Measurements from ENCODE around the gene ZMYND8. TPM values are rescaled to one million over a fixed set of nuclear protein-coding genes. Genes with fewer than 3 reads are reported as not detected.

ZMYND8 gene
- total and polyA plus RNA-seq, 2 of the 8 experiments (the other 6 are each of a cell fraction or from before 2014, with no cell fraction given) = 50.5 to 163 TPM

DNA sequence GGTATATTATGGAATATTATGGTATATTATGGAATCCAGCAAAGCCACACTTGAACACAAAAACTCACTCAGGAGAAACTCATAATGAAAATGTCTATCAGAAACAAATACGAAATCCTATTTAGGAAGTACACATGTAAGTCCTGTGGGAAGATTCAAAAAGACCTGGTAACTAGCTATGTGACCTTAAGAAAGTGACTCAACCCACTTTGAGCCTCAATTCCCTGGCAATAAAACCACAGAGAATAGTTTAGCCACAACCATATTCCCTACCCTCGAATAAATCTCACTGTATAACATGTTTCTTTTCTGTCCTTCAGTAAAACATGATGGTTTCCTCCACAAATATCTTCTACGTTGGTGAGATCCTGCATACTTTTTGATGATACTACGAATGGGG, 56.4 kb downstream of the ZMYND8 start:
- ChIA-PET POLR2A (ENCODE audit: partially characterized antibody) (interaction anchor here (0.6 to 1.1 kb wide), 4 partner anchors 9 to 73 kb away, joined by 3 read pairs; no protein-coding TSS in a partner anchor), CTCF (ENCODE audit: partially characterized antibody) (interaction anchor here (0.8 kb wide), 1 partner anchor 24 kb away, joined by 3 read pairs; no protein-coding TSS in a partner anchor)
- H3K23me2 ChIP-seq (ENCODE audit: low read depth, low read length) = no peaks in the 10 kb centered on the region
- no peak overlapping the region for H3K9ac ChIP-seq (replicated peaks in 1 of 4; ENCODE audit: extremely low read depth in 1 of 4, low read depth in 3 of 4, low read length in 3 of 4)
- H4K5ac ChIP-seq (ENCODE audit: insufficient read length, low read depth, low read length) = no peak overlapping the region
- H3K4me1 ChIP-seq (replicated peaks in 1 of 4; ENCODE audit: control insufficient read depth in 3 of 4, insufficient read depth in 4 of 4, low read length in 3 of 4) = peaks cover 6 to 14% (median 10%) of the 10 kb centered on the region in 4 experiments
- peaks cover 0 to 7% of the 10 kb centered on the region in 2 experiments for H4K20me1 ChIP-seq (replicated peaks in 1 of 2; ENCODE audit: control insufficient read depth in 1 of 2, insufficient read depth in 2 of 2, low read length in 2 of 2)
- no peaks in the 10 kb centered on the region for H3K9me3 ChIP-seq (ENCODE audit: insufficient read depth in 2 of 2, low read depth in 1 of 2, low read length in 1 of 2)
- no peak overlapping the region for H2BK120ac ChIP-seq (replicated peaks; ENCODE audit: low read depth, low read length)
- no peak overlapping the region for H3K18ac ChIP-seq (ENCODE audit: extremely low read depth, low read length)
- H4K8ac ChIP-seq (ENCODE audit: extremely low read depth, insufficient read depth, low read length) = no peak overlapping the region
- H2AFZ ChIP-seq (ENCODE audit: low read length) = no peak overlapping the region
- H3K4me2 ChIP-seq (ENCODE audit: insufficient read depth in 1 of 2, low read depth in 2 of 2, low read length in 2 of 2) = no peak overlapping the region
- peaks cover 18 to 78% (median 35%) of the 10 kb centered on the region in 4 experiments for H3K36me3 ChIP-seq (ENCODE audit: control insufficient read depth in 2 of 4, insufficient read depth in 4 of 4, low read length in 3 of 4)
- peaks cover 7% of the 10 kb centered on the region for H3K79me1 ChIP-seq (ENCODE audit: low read depth, low read length)
- no peak overlapping the region for H3K56ac ChIP-seq (replicated peaks; ENCODE audit: insufficient read length, low read depth, low read length)
- no peak overlapping the region for H2AK5ac ChIP-seq (ENCODE audit: low read depth, low read length)
- H3K79me2 ChIP-seq (ENCODE audit: control insufficient read depth in 1 of 2, insufficient read depth in 2 of 2, low read length in 2 of 2) = peaks cover 0 to 94% of the 10 kb centered on the region in 2 experiments; a peak in 3 of 4 replicates
- WGBS, 2 experiments (ENCODE audit: extremely low coverage in 1 of 2, insufficient coverage in 1 of 2, insufficient read length in 1 of 2, insufficient replicate concordance in 2 of 2, low coverage in 1 of 2, low lambda C conversion rate in 2 of 2, missing lambda C conversion rate in 1 of 2) = 96% methylated on average over 4 of the region's 4 CpGs; no CpG with 5 or more reads in 1 of the 2 experiments
- DNase-seq (ENCODE audit: low read depth in 1 of 2, low spot score in 2 of 2) = no peak
- FAIRE-seq = no peak
- no peak overlapping the region for H3K4ac ChIP-seq (replicated peaks; ENCODE audit: insufficient read length, low read depth, low read length)
- no peak overlapping the region for H3K14ac ChIP-seq (ENCODE audit: insufficient read length)
- H2BK12ac ChIP-seq (ENCODE audit: low read depth, low read length) = no peak overlapping the region
- H3K23ac ChIP-seq (ENCODE audit: insufficient read length) = no peak overlapping the region
- H4K91ac ChIP-seq (replicated peaks; ENCODE audit: insufficient read length, low read length) = no peak overlapping the region
- no peaks in the 10 kb centered on the region for H3K27me3 ChIP-seq (replicated peaks in 1 of 4; ENCODE audit: control insufficient read depth in 3 of 4, extremely low read depth in 1 of 4, insufficient read depth in 3 of 4, low read length in 3 of 4)
- no peak overlapping the region for H2BK5ac ChIP-seq (ENCODE audit: low read depth, low read length)
- H3K27ac ChIP-seq (ENCODE audit: low read depth, low read length) = no peak overlapping the region
- H2BK15ac ChIP-seq (ENCODE audit: low read length) = no peak overlapping the region
- no peak overlapping the region for H2BK20ac ChIP-seq (ENCODE audit: low read length)
- no peak overlapping the region for H3K4me3 ChIP-seq (ENCODE audit: extremely low read depth in 1 of 4, insufficient read depth in 2 of 4, low read depth in 3 of 4, low read length in 4 of 4)
- no peak for TF ChIP-seq NANOG (IDR thresholded peaks at IDR 0.05; ENCODE audit: insufficient read depth, low read depth, low read length, poor library complexity, severe bottlenecking)
- TF ChIP-seq RFX5 (IDR thresholded peaks at IDR 0.05; ENCODE audit: borderline replicate concordance, low read depth, low read length) = no peak
- TF ChIP-seq GABPA (IDR thresholded peaks at IDR 0.05; ENCODE audit: borderline replicate concordance, insufficient read depth, low read length) = no peak
- no peak for TF ChIP-seq HDAC6 (IDR thresholded peaks at IDR 0.05; ENCODE audit: low read depth, low read length)
- TF ChIP-seq, protein P1, sequence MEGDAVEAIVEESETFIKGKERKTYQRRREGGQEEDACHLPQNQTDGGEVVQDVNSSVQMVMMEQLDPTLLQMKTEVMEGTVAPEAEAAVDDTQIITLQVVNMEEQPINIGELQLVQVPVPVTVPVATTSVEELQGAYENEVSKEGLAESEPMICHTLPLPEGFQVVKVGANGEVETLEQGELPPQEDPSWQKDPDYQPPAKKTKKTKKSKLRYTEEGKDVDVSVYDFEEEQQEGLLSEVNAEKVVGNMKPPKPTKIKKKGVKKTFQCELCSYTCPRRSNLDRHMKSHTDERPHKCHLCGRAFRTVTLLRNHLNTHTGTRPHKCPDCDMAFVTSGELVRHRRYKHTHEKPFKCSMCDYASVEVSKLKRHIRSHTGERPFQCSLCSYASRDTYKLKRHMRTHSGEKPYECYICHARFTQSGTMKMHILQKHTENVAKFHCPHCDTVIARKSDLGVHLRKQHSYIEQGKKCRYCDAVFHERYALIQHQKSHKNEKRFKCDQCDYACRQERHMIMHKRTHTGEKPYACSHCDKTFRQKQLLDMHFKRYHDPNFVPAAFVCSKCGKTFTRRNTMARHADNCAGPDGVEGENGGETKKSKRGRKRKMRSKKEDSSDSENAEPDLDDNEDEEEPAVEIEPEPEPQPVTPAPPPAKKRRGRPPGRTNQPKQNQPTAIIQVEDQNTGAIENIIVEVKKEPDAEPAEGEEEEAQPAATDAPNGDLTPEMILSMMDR (IDR thresholded peaks at IDR 0.05; ENCODE audit: control extremely low read depth in 1 of 3, insufficient read depth in 1 of 3, low read depth in 1 of 3, low read length in 3 of 3) = no peak
- TF ChIP-seq, protein P2, sequence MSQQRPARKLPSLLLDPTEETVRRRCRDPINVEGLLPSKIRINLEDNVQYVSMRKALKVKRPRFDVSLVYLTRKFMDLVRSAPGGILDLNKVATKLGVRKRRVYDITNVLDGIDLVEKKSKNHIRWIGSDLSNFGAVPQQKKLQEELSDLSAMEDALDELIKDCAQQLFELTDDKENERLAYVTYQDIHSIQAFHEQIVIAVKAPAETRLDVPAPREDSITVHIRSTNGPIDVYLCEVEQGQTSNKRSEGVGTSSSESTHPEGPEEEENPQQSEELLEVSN (IDR thresholded peaks at IDR 0.05) = no peak
- no peak for TF ChIP-seq BCL11A (IDR thresholded peaks at IDR 0.05; ENCODE audit: low read depth in 2 of 2, low read length in 2 of 2)
- no peak for TF ChIP-seq BACH1 (IDR thresholded peaks at IDR 0.05; ENCODE audit: low read length)
- no peak for TF ChIP-seq CREB1 (IDR thresholded peaks at IDR 0.05)
- no peak for TF ChIP-seq TAF7 (optimal IDR thresholded peaks at IDR 0.05; ENCODE audit: borderline replicate concordance, low read depth, low read length)

Measured in H1 (cell line).